ENCODE results near the gene ZNRF1.

Gene ZNRF1

DNA sequence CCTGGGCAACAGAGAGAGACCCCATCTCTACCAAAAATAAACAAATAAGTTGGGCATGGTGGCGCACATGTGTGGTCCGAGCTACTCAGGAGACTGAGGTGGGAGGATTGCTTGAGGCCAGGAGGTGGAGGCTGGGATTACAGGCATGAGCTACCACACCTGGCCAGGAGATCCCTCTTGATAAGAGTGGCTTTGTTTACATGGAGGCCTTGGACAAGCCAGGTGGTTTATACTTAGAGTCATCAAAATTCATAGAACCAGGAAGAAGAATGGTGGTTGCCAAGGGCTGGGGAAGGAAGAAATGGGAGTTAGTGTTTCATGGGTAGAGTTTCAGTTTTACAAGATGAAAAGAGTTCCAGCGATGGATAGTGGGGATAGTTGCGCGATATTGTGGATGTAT, 140.7 kb downstream of the ZNRF1 start:
- no peak overlapping the region for H3K4me3 ChIP-seq (ENCODE audit: low read depth, low read length)
- DNase-seq (ENCODE audit: low read depth), result no peak
- TF ChIP-seq, protein P1, sequence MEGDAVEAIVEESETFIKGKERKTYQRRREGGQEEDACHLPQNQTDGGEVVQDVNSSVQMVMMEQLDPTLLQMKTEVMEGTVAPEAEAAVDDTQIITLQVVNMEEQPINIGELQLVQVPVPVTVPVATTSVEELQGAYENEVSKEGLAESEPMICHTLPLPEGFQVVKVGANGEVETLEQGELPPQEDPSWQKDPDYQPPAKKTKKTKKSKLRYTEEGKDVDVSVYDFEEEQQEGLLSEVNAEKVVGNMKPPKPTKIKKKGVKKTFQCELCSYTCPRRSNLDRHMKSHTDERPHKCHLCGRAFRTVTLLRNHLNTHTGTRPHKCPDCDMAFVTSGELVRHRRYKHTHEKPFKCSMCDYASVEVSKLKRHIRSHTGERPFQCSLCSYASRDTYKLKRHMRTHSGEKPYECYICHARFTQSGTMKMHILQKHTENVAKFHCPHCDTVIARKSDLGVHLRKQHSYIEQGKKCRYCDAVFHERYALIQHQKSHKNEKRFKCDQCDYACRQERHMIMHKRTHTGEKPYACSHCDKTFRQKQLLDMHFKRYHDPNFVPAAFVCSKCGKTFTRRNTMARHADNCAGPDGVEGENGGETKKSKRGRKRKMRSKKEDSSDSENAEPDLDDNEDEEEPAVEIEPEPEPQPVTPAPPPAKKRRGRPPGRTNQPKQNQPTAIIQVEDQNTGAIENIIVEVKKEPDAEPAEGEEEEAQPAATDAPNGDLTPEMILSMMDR (IDR thresholded peaks at IDR 0.05; ENCODE audit: control insufficient read depth, extremely low read depth, insufficient read depth), result no peak

DNA sequence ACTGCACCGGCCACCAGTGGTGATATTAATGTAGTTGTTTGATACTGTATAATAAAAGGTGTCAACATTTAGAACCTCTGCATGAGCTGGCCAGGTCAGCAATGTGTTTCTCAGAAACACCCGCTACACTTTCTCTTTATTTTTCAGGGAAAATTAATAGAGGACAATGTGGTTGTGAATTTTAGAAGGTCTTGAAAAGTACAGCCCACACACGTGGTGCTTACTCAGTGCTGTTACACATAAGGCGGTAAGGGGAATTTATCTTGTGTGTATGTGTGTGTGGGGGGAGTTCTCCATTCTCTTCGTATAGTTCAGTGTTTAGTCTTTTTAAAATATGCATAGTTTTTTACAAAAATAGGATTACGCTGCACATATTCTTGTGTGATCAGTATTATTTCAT, 145.1 kb downstream of the ZNRF1 start:
- TF ChIP-seq, protein P1 (IDR thresholded peaks at IDR 0.05; ENCODE audit: control insufficient read depth, extremely low read depth, insufficient read depth), result no peak
- DNase-seq (ENCODE audit: low read depth), result no peak
- no peak overlapping the region for H3K4me3 ChIP-seq (ENCODE audit: low read depth, low read length)

GRCh38 chr16:75147968-75148310, 149.1 kb downstream of the ZNRF1 start:
- TF ChIP-seq, protein P1 (IDR thresholded peaks at IDR 0.05; ENCODE audit: control insufficient read depth, extremely low read depth, insufficient read depth), result no peak
- no peak for DNase-seq (ENCODE audit: low read depth)
- peak overlapping the region; percentile 86 for H3K4me3 ChIP-seq (ENCODE audit: low read depth, low read length)

DNA sequence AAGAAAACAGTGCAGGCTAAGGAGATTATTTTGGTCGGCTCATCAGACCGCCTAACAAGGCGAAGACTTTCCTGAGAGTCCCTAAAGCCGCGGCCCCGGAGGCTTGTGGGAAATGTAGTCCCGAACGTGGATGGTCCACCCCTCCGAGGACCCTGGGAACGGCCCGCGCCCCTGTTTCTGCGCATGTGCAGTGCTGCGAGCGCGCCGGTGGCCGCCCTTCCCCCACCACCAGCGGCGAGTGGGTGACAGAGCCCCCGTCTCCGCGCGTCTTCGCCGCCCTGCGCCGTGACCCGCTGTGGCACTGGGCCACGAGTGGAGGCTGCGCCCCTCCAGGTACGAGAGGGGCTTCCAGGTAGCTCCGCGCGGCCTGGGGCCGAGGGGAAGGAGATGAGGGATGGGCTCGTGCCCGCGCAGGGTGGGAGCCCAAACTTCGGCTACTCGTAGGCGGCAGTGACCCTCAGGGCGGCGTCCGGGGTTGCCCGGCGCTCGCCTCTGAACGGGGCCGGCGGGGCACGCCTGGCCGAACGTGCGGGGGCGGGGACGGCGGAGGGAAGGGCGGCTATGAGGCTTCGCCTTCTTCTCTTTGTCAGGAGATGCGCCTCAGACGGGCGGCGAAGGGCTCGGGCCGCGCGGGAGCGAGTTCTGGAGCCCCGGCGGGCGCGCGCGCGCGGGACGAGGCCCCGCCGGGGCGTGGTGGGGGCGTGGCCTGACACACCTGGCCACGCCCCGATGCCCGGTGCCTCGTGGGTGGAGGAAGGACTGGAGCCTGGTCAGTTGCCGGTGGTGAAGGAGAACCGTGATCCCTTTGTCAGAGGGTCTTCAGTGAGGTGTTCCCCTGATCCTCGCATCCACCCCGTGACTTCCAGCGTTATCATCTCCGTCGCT, 149.7 kb downstream of the ZNRF1 start, which contains the start of gene ZFP1:
TSS of gene ZFP1 (plus strand) at position 214 of the 885 bp plus-strand sequence. CDS start 4,428 bp downstream, outside the sequence.
- peak within 1 kb of the TSS; percentile 86 for H3K4me3 ChIP-seq (ENCODE audit: low read depth, low read length)
- peak; percentile 71 for DNase-seq (ENCODE audit: low read depth)
- TF ChIP-seq, protein P1 (IDR thresholded peaks at IDR 0.05; ENCODE audit: control insufficient read depth, extremely low read depth, insufficient read depth), result no peak

DNA sequence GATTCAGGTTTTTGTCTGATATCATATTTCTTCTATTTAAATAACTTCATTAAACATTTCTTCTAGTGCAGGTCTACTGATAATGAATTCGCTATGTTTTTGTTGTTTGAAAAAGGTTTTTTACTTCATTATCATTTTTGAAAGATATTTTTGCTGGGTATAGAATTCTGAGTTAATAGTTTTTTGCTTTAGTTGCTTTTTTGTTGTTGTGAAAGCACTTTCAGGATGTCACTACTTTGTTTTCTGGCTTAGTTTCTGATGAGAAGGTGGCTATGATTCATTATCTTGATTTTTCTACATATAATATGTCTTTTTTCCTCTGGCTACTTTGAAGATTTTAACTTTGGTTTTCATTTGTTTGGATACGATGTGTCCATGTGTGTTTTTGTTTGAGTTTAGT, 153.0 kb downstream of the ZNRF1 start:
- DNase-seq (ENCODE audit: low read depth), result no peak
- H3K4me3 ChIP-seq (ENCODE audit: low read depth, low read length), result no peak overlapping the region
- TF ChIP-seq, protein P1 (IDR thresholded peaks at IDR 0.05; ENCODE audit: control insufficient read depth, extremely low read depth, insufficient read depth), result no peak

DNA sequence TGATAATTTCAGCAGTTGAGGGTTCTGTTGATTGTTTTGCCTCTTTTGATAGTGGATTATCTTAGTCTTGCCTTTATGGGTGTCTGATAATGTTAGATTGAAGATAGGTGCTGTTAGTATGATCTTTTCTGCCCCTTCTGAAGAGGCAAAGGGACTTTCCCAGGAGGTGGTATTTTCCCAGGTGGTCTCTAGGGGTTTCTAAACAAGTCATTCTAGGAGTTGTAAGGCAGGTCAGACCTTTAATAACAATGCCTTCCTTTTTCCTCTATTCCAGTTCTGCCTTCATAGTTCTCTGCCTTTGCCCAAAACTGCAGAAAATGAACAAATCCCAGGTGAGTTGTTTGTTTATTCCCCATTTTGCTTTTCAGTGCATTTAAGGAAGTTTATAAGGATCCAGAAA, 153.8 kb downstream of the ZNRF1 start:
- TF ChIP-seq, protein P1 (IDR thresholded peaks at IDR 0.05; ENCODE audit: control insufficient read depth, extremely low read depth, insufficient read depth), result no peak
- H3K4me3 ChIP-seq (ENCODE audit: low read depth, low read length), result no peak overlapping the region
- no peak for DNase-seq (ENCODE audit: low read depth)

Data from LNCaP clone FGC (cell line).